HepG2 (cell line): ENCODE data around the gene SPHK2. TPM values are rescaled to one million over a fixed set of nuclear protein-coding genes. Genes with fewer than 3 reads are reported as not detected.

Source experiments
- FOXP1 ChIP-seq, 2 experiments: fragments of 450-650 bp in 1 of 2; IDR thresholded peaks; 2 replicates each; pipeline ENCODE4 v1.6.1; 2017 to 2018; ENCODE audit warnings: antibody characterized with exemption in 1 of 2
- GATA4 ChIP-seq: sonication (generic); IDR thresholded peaks from 2 replicates; pipeline ENCODE4 v1.6.1; 2016; ENCODE audit warnings: antibody characterized with exemption, low read depth, borderline replicate concordance
- GATAD2A ChIP-seq: IDR thresholded peaks from 2 replicates; pipeline ENCODE4 v1.6.1; 2016
- HNF1A ChIP-seq, 2 experiments: sonication (generic) in 1 of 2; formaldehyde crosslinking in 1 of 2; IDR thresholded peaks; 2 replicates each; pipeline versions ENCODE4 v1.4.0 to v1.6.1; 2016 to 2020; ENCODE audit warnings: borderline replicate concordance in 1 of 2, low read depth in 1 of 2, mild to moderate bottlenecking in 1 of 2, missing genetic modification reagents in 1 of 2
- KLF11 ChIP-seq: IDR thresholded peaks from 2 replicates; pipeline ENCODE4 v1.6.1; 2016; ENCODE audit warnings: missing compliant biosample characterization
- MLXIP ChIP-seq: sonication (generic); formaldehyde crosslinking; IDR thresholded peaks from 2 replicates; pipeline ENCODE4 v1.9.0; 2021; ENCODE audit warnings: missing genetic modification reagents, borderline replicate concordance
- PRDM15 ChIP-seq: sonication (generic); formaldehyde crosslinking; IDR thresholded peaks from 2 replicates; pipeline ENCODE4 v1.4.0; 2020; ENCODE audit warnings: missing genetic modification reagents
- RBFOX2 ChIP-seq: fragments of 200-400 bp; formaldehyde crosslinking; IDR thresholded peaks from 2 replicates; pipeline ENCODE4 v1.6.1; 2017; ENCODE audit warnings: low read depth, mild to moderate bottlenecking, low read length
- SOX5 ChIP-seq: IDR thresholded peaks from 2 replicates; pipeline ENCODE4 v1.6.1; 2016; ENCODE audit warnings: borderline replicate concordance
- ZBTB3 ChIP-seq: sonication (generic); formaldehyde crosslinking; IDR thresholded peaks from 2 replicates; pipeline ENCODE4 v1.4.0; 2020; ENCODE audit warnings: low read depth, mild to moderate bottlenecking, moderate library complexity, missing genetic modification reagents, borderline replicate concordance
- ZNF12 ChIP-seq: sonication (generic); formaldehyde crosslinking; IDR thresholded peaks from 2 replicates; pipeline ENCODE4 v1.5.0; 2020; ENCODE audit warnings: missing genetic modification reagents
- ZNF138 ChIP-seq: sonication (generic); formaldehyde crosslinking; IDR thresholded peaks from 2 replicates; pipeline ENCODE4 v1.5.0; 2020; ENCODE audit warnings: mild to moderate bottlenecking, low read depth, missing genetic modification reagents
- ZNF550 ChIP-seq: sonication (generic); formaldehyde crosslinking; IDR thresholded peaks from 2 replicates; pipeline ENCODE4 v1.4.0; 2020; ENCODE audit warnings: mild to moderate bottlenecking, missing genetic modification reagents, borderline replicate concordance
- ZNF558 ChIP-seq: sonication (generic); formaldehyde crosslinking; IDR thresholded peaks from 2 replicates; pipeline ENCODE4 v1.9.0; 2022; ENCODE audit warnings: mild to moderate bottlenecking, missing genetic modification reagents, borderline replicate concordance
- ZNF691 ChIP-seq: sonication (generic); formaldehyde crosslinking; IDR thresholded peaks from 2 replicates; pipeline ENCODE4 v1.4.0; 2020; ENCODE audit warnings: missing genetic modification reagents, low read depth, mild to moderate bottlenecking, borderline replicate concordance
- ZNF772 ChIP-seq: sonication (generic); formaldehyde crosslinking; IDR thresholded peaks from 2 replicates; pipeline ENCODE4 v1.5.0; 2020; ENCODE audit warnings: mild to moderate bottlenecking, missing genetic modification reagents
- polyA plus RNA-seq, 8 experiments: library from polyadenylated mRNA; depleted of rRNA in 3 of 8; stranded (reverse) in 7 of 8; unstranded in 1 of 8; fragments of >200 nt; fragmentation: Illumina TruSeq in 4 of 8; extraction: Trizol in 4 of 8; gene quantifications; 2 replicates each; pipeline versions ENCODE4 v1.2.1 to v1.2.3, GENCODE V29; 2011 to 2016; ENCODE audit warnings: low read depth in 4 of 8, missing spikeins in 1 of 8, mixed read lengths in 1 of 8; ENCODE audit not compliant: insufficient read depth in 1 of 8
- total RNA-seq, 5 experiments: library from RNA; depleted of rRNA; stranded (reverse); fragments of >200 nt; fragmentation: Illumina TruSeq; extraction: Trizol; gene quantifications; 2 replicates each; pipeline ENCODE4 v1.2.3, GENCODE V29; 2016; ENCODE audit warnings: low read depth in 1 of 5

Gene SPHK2
- total and polyA plus RNA-seq, 2 of the 13 experiments (the other 11 are each of a cell fraction or from before 2014, with no cell fraction given) = 2.9 to 14.4 TPM

- TF ChIP-seq ZNF772 (CRISPR knock-in tag) = no peak
- peak; percentile 38; the same call in 1 of the 2 replicates for TF ChIP-seq SOX5 (CRISPR knock-in tag)
- no peak for TF ChIP-seq MLXIP (CRISPR knock-in tag)
- no peak for TF ChIP-seq ZBTB3 (CRISPR knock-in tag)
- TF ChIP-seq ZNF12 (CRISPR knock-in tag) = 0 out of 2 replicates have a peak, but pooled peaks have one; percentile 30
- peak; percentile 84 for TF ChIP-seq RBFOX2
- TF ChIP-seq KLF11 = no peak
- no peak for TF ChIP-seq GATA4
- peak; percentile 49; the same call in 1 of the 2 replicates for TF ChIP-seq PRDM15 (CRISPR knock-in tag)
- peak; percentile 51 for TF ChIP-seq GATAD2A
- no peak for TF ChIP-seq ZNF558 (CRISPR knock-in tag)
- TF ChIP-seq ZNF550 = no peak
- no peak for TF ChIP-seq ZNF138 (CRISPR knock-in tag)
- TF ChIP-seq ZNF691 (CRISPR knock-in tag) = peak; percentile 57; the same call in 1 of the 2 replicates
- no peak for TF ChIP-seq FOXP1 (IDR thresholded peaks at IDR 0.05)
- TF ChIP-seq FOXP1 (CRISPR knock-in tag; IDR thresholded peaks at IDR 0.05) = no peak
- TF ChIP-seq HNF1A (IDR thresholded peaks at IDR 0.05; ENCODE audit: low read depth) = no peak
- TF ChIP-seq HNF1A (CRISPR knock-in tag; IDR thresholded peaks at IDR 0.05; ENCODE audit: borderline replicate concordance) = peak; percentile 59; the same call in 1 of the 2 replicates
These were observed 15.3 kb downstream of the SPHK2 start (continued) for GRCh38 chr19:48634424-48635262.
